GM21381 (cell line): Measurements from ENCODE around the gene SFSWAP.
A peak's percentile ranks its signal among the peaks of the same experiment; 100 is the strongest.
"Not testable (repeated sequence)": the region's sequence is repeated elsewhere in the genome, so short reads cannot be mapped to it uniquely, and the experiment has no call there.

ENCODE experiments used
- ATAC-seq: cut with Tn5 transposase; IDR thresholded peaks from one replicate; pipeline ENCODE4 v1.9.1; 2021; ENCODE audit warnings: mild to moderate bottlenecking, moderate library complexity; ENCODE audit not compliant: unreplicated experiment

Gene SFSWAP

GRCh38 chr12:131756441-131756840 is 45.6 kb downstream of the SFSWAP start:
- ATAC-seq = no peak

- ATAC-seq = no peak
Observed at GRCh38 chr12:131757111-131757510, 46.2 kb downstream of the SFSWAP start.

GRCh38 chr12:131758016-131758739 is 47.3 kb downstream of the SFSWAP start:
- ATAC-seq = no peak

- no peak for ATAC-seq
Observed at GRCh38 chr12:131759176-131759575, 48.3 kb downstream of the SFSWAP start.

- no peak for ATAC-seq
Observed at GRCh38 chr12:131761638-131762037, 50.7 kb downstream of the SFSWAP start.

- ATAC-seq = no peak
Observed at GRCh38 chr12:131764738-131765137, 53.8 kb downstream of the SFSWAP start.

- ATAC-seq = no peak
Observed at GRCh38 chr12:131765961-131766360, 55.1 kb downstream of the SFSWAP start.

GRCh38 chr12:131766382-131767107 is 55.7 kb downstream of the SFSWAP start:
- ATAC-seq = no peak

GRCh38 chr12:131770120-131770519 is 59.2 kb downstream of the SFSWAP start:
- ATAC-seq = no peak

GRCh38 chr12:131771965-131772364 is 61.1 kb downstream of the SFSWAP start:
- ATAC-seq = no peak

- ATAC-seq = peak; percentile 72
Observed at GRCh38 chr12:131773582-131774221, 62.8 kb downstream of the SFSWAP start.

- no peak for ATAC-seq
Observed at GRCh38 chr12:131774576-131775391, 63.9 kb downstream of the SFSWAP start.

GRCh38 chr12:131775392-131776236 is 64.7 kb downstream of the SFSWAP start:
- ATAC-seq = no peak

- peak; percentile 38 for ATAC-seq
Observed at GRCh38 chr12:131776237-131776889, 65.5 kb downstream of the SFSWAP start.

- ATAC-seq = not testable (repeated sequence)
Observed at GRCh38 chr12:131777269-131777668, 66.4 kb downstream of the SFSWAP start.

- ATAC-seq = no peak
Observed at GRCh38 chr12:131779027-131779426, 68.1 kb downstream of the SFSWAP start.

GRCh38 chr12:131782061-131782460 is 71.2 kb downstream of the SFSWAP start:
- ATAC-seq = no peak

GRCh38 chr12:131783915-131784541 is 73.1 kb downstream of the SFSWAP start:
- ATAC-seq = peak; percentile 76
